ENCODE results near the gene NPTX1. TPM values are rescaled to one million over a fixed set of nuclear protein-coding genes. Genes with fewer than 3 reads are reported as not detected.
A peak's percentile ranks its signal among the peaks of the same experiment; 100 is the strongest.

NPTX1 gene
- total RNA-seq, 1 experiment from 2014 or later, result 0.11 TPM

DNA sequence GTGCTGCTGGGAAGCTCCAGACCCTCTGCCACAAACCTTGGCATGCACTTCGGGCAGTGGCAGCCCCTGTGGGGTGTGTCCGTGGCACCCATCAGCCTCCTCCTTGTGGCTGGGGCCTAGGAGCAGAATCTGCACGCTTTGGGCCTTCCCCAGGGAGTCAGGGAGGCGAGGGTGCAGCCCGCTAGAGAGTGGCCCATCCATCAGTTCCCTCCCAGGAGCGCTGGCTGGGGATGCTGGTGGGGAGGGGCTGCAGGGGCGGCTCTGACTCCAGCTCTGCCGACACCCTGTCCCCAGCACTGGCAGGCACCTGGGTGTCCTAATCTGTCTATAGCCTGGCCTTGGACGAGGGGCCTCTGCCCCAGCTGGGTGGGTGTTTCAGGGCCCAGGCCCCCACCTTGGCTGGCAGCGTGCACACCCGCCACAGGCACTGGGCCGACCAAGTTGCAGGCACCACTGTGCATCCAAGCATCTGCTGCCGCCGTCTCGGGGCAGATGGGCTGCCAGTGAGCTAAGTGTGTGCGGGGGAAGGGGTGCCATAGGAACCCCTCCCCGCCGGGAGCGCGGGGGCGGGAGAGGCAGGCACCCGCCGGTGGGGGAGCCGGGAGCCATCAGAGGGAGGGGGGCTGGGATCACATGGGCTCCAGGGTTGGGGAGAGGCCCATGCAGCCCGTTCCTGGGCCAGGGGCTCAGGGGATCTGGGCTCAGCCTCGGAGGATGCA, 31.2 kb downstream of the NPTX1 start:
- DNase-seq (ENCODE audit: low read depth), result no peak

GRCh38 chr17:80444644-80444979, 31.8 kb downstream of the NPTX1 start:
- no peak for DNase-seq (ENCODE audit: low read depth)

DNA sequence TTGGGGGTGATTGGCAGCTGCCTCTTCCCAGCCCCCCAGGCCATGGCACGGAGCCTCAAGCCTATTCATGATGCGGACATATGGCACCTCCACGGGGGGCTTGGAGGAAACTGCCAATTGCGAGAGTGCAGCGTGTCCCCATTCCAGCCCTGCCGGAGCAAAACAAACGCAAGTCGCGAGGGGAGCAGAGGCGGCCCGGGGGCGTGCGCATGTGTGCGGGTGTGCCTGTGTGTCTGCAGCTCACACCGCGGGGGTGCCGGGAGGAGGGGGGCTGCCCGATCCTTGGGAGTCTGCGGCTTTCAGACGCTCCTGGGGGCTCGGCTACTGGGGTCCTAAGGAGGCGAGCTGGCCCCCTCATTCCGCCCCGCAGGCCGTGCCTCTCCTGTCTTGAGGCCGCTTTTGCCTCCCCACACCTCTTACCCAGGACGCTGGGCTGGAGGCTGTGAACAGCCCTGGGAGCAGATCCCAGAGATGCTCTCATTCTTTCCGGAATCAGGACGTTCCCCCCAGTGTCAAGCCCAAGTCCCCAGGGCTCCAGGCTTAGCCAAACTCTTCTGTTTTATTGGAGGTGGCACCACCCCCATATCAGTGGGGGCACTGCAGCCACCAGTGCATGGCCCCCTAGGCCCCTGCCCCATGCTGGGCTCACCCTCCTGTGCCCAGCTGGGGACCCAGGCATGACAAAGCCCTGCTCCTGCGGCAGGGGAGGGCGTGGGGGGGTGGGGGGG, 32.3 kb downstream of the NPTX1 start:
- DNase-seq (ENCODE audit: low read depth), result no peak

DNA sequence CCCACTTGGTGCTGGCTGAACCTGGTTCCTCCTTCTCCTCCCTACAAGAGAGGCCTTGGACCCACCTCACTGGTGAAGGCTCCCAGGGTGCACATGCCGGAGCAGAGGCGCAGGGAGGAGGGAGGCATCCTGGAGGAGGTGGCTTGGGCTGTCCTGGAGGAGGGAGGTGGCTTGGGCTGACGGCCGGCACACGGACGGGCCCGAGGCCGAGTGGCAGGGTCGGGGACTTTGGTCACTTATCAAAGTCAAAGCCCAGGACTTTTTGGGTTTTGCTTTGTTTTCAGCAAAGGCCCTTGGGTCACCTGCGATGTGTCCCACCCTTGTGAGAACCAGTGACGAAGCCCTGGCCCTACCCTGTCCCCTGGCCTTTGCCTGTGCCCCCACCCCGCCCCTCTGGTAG, 32.9 kb downstream of the NPTX1 start:
- DNase-seq (ENCODE audit: low read depth), result no peak

DNA sequence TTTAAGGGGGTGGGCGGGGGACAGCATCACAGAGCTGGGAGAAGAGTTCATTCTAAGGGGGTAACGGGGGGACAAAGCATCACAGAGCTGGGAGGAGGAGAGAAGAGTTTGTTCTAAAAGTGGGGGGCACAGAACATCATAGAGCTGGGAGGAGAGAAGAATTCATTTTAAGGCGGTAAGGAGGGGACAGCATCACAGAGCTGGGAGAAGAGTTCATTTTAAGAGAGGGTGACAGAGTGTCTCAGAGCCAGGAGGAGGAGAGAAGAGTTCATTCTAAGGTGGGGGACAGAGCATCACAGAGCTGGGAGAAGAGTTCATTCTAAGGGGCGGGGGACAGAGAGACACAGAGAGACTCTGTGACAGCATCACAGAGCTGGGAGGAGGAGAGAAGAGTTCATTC, 33.6 kb downstream of the NPTX1 start:
- no peak for DNase-seq (ENCODE audit: low read depth)

- DNase-seq (ENCODE audit: low read depth), result no peak
Observed at GRCh38 chr17:80442323-80442659, 34.1 kb downstream of the NPTX1 start.

DNA sequence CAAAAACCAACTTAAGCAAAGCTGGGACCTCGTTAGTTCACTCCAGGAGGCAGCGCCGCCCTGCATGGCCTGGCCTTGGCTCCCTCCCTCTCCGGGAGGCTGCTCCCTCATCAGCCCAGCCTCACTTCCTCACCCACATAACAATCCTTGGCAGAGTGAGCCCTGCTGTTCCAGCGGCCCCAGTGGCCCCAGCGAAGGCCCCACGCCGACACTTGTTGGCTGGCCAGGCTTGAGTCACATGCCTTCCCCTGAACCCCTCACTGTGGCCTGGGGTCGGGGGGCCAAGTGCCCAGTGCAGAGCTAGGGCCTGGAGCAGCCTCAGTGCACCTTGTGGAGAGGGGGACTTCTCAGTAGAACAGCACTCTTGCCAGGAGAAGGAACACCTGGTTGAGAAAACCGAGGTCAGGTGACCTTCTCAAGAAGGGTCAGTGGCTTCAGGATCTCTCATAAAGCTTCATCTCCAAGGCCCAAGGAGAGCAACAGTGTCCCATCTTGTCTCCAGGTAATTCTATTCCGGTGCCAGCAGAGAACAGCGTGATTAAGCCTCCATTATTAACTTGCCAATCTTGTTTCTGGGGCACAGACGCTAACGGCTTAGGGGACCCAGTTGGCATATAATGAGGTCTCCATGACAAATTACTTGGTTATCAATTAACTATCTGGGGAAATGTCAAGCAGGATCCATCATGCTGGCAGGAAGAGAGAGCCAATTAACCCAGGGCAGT, 34.6 kb downstream of the NPTX1 start:
- DNase-seq (ENCODE audit: low read depth), result no peak

DNA sequence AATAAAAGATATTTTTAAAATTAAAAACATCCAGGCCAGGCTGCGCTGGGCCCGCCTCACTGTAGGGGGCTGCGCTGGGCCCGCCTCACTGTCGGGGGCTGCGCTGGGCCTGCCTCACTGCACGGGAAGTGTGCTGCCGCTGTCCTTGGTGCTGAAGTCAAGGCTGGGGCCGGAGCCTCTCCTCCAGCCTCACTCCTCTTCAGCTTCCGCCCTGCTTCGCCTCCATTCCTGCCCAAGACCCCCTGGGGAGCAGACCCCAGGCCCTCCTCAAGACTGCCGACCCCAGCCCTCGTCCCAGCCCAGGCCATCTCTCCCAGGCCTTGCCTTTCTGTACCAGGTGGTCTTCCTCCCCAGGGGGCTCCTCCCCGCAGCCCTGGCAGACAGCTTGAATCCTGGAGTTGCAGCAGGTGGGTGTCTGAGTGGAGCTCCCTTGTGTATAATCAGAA, 35.3 kb downstream of the NPTX1 start:
- DNase-seq (ENCODE audit: low read depth), result peak; percentile 62

DNA sequence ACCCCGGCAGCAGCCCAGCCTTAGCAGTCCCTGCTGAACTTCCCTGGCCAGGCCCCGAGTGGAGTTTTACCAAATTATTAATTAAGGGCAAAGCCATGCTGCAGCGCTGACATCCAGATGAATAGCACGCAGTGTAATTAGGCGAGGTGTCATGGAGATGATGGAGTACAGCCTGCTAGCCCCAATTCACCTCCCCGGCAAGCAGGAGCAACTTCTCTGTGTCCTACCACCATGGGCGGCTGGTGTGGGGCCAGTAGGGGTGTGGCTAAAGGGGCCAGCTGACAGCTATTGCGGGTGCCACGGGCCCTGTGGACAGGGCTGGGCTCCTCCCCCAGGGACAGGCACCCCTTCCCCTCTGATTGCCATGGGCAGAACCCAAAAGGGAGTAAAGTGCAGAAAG, 36.9 kb downstream of the NPTX1 start:
- no peak for DNase-seq (ENCODE audit: low read depth)

- DNase-seq (ENCODE audit: low read depth), result no peak
Observed at GRCh38 chr17:80438806-80439205, 37.6 kb downstream of the NPTX1 start.

DNA sequence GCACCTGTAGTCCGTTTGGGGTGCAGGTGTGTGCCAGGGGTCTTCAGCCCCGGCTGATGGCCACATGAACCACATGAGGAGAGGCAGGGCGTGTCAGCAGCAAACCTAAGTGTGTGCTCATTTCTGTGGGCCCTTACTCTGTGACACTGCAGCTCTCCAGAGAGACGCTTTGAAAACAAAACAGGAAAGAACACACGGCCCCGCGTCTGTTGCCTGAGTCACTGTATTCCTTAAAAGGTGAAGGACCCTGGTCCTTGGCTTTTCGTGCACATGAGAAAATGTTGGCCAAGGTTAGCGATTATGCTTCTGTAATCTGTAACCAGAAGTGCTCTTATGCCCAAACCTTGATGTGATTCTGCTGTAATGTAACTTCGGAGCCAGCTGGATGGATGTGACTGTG, 38.9 kb downstream of the NPTX1 start:
- DNase-seq (ENCODE audit: low read depth), result no peak

DNA sequence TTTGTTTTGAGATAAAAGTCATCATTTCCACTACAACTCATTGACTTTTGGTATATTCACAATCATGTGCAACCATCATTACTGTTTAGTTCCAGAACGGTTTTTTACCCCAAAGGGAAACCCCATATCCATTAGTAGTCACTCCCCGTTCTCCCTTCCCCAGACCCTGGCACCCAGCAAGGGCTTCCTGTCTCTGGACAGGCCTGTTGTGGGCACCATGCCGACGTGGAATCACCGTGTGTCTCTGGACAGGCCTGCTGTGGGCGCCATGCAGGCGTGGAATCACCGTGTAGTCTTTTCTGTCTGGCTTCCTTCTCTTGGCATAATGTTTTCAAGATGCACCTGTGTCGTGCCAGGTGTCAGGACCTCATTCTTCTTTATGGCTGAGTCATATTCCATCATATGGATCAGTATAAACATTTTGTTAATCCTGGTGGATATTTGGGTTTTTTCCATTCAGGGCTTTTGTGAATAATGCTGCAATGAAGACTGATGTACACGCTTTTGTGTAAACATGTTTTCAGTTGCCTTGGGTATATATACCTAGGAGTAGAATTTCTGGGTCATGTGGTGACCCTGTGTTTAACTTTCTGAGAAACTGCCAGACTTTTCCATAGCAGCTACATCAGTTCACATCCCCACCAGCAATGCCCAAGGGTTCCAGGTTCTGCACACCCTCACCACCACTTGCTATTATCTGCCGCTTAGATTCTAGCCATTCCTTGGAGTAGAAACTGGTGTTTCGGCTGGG, 42.3 kb downstream of the NPTX1 start:
- DNase-seq (ENCODE audit: low read depth), result no peak

DNA sequence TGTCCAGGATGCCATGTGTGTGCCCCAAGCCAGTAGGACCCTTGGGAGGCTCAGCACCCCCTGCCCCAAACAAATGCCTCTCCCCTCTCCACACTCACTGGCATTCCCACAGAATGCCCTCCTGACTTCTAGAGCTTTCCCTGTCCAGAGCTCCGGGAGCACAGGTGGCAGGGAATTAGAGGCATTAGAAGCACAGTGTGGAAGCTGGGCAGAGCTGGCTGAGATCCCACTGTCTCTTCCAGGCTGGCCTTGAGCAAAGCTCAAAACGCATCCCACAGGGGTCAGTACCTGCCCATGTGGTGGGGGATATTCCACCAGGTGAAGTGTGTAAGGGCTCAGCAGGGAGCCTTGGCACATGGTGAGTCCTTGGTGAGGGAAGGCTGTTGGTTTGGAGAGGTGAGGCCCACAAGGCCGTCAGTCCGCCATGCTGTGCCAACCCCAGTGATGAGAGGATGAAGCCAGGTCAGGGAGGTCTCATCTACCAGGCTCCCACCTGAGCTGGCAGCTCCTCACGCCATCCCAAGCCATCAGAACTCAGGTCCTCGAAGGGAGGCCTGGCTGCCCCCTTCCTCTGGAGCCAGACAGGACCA, 43.4 kb downstream of the NPTX1 start:
- DNase-seq (ENCODE audit: low read depth), result no peak

DNA sequence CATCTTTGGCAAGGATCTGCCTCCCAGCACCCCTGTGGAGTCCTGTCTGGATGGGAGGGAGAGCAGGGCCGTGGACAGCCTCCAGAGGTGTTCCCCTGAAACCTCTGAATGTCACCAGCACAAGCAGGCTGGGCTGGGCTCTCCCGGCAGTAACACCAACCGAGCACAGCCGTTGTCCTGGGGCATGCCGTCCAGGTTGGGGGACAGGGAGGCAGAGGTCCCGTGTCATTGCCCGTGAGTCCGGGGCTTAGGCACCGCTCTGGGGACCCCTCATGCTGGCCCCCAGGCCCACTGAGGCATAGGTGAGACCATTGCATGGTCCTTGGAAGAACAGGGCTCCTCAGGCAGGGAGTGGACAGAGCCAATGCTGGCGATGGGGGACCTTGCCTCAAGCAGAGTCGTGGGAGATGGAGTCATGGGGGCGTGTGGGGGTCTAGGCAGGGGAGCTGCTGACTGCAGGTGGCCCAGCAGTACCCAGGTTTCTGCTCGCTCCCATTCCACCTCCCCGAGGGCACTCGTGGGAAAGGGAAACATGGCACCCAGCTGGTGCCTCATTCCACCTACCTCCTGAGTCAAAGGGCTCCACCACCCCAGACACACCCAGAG, 44.0 kb downstream of the NPTX1 start:
- DNase-seq (ENCODE audit: low read depth), result no peak

GRCh38 chr17:80431246-80432195, 44.9 kb downstream of the NPTX1 start:
- no peak for DNase-seq (ENCODE audit: low read depth)

DNA sequence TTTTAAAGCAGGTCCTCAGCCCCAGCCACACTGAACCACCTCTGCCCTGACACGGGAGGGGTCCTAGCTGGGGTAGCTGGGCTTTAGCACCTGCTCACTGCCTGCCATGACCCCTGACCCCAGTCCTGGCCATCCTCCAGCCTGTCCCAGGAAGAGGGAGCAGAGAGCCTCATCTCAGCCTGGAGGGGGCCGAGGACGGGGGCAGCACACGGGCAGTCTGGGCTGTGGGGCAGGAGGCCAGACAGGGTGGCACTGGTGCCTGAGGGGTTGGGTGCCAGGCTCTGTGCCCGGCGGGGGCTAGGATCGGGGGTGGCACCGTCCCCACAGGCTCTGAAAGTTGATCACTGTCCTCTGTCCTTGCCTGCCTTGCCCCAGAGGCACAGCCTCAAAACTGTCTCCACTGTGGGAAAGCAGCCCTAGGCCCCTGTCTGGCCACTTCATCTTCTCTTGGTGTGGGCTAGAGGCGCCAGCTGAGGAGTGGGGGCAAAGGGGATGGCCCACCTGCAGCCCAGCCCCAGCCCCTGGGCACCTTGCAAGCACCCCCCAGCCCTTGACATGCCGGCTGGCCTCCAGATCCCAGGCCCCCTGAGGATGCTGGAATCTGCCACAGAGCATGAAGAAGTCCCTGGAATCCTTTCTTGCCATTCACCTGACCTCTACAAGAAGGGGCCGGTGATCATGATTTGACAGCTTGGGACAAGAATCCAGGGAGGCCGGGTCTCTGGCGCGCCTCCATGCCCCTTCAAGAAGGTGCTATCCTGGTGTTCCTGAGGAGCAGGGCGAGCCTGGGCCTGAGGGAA, 45.8 kb downstream of the NPTX1 start:
- no peak for DNase-seq (ENCODE audit: low read depth)

DNA sequence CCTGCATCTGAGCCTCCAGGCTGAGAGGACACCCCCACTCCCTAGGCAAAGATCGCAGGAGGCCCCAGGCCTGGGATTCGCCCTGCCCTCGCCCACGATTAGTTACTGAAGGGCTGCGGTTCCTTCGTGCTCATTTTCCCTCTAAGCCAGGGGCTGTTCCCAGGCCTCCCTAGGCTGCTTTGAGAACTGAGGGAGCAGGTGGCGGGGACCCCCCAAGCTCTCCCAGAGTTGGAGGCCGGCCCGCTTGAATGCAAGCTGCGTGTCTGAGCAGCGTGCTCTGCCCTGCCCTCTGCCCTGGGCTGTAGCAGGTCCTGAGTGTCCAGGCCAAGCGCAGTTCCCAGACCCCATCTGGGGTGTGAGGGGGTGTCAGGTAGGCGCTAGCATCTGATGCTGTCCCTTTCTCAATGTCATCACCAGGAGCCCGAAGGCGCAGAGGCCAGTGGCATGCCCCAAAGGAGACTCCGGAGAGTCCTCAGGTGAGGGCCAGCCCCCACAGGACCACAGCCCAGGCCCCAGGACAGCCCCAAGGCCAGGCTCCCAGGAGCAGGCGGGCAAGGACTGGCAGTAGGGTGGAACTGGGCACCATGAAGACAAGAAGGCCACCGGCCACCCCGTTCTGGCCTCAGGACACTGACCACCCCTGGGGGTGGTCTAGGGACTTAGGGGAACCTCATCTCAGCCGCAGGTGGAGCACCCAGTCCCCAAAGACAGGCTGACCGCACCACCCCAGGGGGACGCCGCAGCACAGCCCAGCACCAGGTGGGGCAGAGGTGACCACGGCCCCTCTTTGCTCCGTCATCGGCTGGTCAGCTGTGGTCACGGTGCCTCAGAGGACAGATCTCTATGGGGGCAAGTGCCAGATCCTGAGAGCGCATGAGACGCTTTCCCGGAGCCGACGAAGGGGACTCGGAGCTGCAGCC, 46.8 kb downstream of the NPTX1 start:
- DNase-seq (ENCODE audit: low read depth), result no peak

GRCh38 chr17:80428796-80429195, 47.6 kb downstream of the NPTX1 start:
- DNase-seq (ENCODE audit: low read depth), result no peak
